OCI-M2 (cell line): Measurements from ENCODE around the gene AP1M1.
"Not testable (repeated sequence)": the region's sequence is repeated elsewhere in the genome, so short reads cannot be mapped to it uniquely, and the experiment has no call there.

ENCODE experiments used
- DNase-seq: peaks from one replicate; lab custom pipeline; 2025; ENCODE audit not compliant: unreplicated experiment; lab: John Stamatoyannopoulos, UW

AP1M1 gene

DNA sequence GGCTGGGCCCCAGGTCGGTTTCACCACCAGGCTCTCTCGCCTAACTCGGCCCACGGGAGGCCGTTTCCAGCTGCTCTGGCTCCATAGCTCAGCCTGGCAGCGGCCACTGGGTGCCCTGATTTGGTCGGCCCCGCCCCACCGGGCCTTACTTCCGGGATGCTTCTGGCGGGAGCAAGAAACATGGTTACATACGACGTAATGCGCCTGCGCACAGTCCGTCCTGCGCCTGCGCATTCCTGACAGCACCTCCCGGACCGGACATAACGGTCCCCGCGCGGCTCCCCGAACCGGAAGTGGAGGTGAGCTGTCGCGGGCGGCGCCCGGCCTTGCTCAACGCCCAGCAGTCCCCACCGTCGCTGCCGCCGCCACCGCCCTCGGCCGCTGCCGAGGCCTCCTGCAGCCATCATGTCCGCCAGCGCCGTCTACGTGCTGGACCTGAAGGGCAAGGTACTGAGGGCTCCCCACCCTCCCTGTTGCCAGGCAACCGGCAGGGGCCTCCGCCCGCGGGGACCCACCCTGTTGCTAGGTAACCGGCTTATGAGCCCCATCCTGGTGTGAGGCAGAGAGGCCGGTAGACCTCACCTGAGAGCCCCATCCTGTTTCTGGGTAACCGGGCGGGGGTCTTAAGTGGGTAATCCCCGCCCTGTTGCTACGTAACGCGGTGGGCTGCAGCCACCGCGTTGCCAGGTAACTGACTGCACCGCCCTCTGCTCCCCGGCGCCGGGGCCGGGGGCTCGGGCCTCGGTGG is at the start of gene AP1M1:
Gene AP1M1, plus strand, starts transcription at position 290 of the 748 bp plus-strand sequence. Its CDS starts 116 bp downstream, at position 406.
- DNase-seq = peak; percentile 99

DNA sequence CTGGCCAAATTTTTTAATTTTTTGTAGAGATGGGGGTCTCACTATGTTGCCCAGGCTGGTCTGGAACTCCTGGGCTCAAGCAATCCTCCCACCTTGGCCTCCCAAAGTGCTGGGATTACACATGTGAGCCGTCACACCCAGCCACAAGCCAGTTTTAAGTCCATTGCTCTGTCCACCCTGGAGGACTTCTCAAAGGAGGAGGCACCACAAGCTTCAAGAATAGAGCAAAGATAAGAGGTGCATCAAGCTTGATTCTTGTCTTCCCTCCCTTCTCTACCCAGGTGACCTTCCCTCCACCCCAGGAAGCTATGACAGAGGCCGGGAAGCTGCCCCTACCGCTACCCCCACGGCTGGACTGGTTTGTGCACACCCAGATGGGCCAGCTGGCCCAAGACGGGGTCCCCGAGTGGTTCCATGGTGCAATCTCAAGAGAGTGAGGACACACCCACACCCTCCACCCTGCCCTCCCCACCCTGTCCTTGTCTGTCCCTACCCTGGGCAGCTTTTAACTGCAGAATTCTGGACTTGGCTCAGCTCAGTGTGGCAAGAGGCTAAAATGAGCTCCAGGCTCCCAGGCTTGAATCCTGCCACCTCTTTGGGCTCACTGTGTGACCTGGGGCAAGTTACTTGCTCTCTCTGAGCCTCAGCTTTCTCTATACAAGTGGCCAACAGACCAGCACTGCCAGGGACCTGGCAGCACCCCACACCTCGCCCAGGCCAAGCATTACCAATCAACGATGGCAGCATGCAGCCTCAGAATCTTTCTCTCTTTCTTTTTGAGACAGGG is 49.1 kb upstream of the AP1M1 start:
- DNase-seq = no peak

DNA sequence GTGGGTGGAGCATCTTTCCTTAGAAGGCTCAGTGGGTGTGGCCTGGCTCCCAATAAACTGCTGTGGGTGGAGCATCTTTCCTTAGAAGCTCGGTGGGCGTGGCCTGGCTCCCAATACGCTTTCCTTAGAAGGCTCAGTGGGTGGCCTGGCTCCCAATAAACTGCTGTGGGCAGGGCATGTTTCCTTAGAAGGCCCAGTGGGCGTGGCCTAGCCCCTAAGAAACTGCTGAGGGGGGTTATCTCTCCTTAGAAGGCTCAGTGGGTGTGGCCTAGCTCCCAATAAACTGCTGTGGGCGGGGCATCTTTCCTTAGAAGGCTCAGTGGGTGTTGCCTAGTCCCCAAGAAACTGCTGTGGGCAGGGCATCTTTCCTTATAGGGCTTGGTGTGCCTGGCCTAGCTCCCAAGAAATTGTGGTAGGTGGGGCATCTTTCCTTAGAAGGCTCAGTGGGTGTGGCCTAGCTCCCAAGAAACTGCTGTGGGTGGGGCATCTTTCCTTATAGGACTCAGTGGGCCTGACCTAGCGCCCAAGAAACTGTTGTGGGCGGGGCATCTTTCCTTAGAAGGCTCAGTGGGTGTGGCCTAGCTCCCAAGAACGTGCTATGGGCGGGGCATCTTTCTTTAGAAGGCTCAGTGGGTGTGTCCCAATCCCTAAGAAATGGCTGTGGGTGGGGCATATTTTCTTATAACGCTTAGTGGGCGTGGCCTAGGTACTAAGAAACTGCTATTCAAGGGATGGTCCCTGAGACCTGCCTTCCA is 44.0 kb upstream of the AP1M1 start:
- DNase-seq = no peak

DNA sequence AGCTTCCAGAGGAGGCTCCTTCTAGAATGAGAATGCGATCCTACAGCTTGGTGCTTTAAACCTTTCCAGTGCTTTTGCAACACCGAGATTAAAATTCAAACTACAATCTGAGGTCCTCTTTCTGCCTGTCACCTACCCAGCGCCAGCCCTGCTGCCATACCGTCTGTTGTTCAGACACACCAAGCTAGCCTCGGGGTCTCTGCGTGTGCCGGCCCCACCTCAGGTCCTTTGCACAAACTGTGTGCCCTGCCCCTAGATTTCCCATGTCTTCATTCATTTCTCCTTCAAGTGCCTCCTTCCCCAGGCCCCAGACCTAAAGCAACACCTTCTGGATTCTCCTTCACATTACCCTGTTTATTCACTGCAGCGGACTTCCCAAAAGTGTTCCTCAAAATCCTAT is 43.2 kb upstream of the AP1M1 start:
- no peak for DNase-seq

DNA sequence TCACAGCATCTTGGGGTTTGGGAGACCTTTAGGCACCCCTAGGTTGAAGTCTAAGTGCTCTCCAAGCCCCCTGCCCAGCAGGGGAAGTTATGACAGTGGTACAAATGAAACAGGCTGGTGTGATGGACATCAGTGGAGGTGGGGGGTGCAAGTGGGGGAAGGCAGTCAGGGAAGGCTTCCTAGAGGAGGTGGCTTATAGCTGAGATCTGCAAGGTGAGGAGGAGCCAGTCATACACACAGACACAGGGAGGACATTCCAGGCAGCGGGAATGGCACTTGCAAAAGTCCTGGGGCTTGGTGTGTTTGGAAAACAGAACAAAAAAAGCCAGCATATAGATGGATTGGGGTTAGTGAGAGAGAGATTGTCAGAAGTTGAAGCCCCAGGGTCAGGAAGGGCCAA is 42.6 kb upstream of the AP1M1 start:
- DNase-seq = no peak

DNA sequence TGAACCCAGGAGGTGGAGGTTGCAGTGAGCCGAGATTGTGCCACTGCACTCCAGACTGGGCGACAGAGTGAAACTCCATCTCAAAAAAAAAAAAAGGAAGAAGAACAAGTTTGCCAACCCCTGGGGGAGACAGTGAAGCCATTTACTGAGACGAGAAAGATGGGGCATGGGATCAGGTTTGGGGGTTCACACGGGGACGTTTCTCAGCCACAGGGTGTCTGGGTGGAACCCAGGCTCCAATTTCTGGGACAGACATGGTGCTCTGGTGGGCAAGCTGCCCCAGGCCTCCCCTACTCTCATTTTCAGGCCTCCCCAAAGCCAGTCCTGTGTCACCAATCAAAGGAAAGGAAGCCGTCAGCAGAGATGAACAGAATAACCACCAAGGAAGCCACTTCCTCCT is 40.8 kb upstream of the AP1M1 start:
- no peak for DNase-seq

DNA sequence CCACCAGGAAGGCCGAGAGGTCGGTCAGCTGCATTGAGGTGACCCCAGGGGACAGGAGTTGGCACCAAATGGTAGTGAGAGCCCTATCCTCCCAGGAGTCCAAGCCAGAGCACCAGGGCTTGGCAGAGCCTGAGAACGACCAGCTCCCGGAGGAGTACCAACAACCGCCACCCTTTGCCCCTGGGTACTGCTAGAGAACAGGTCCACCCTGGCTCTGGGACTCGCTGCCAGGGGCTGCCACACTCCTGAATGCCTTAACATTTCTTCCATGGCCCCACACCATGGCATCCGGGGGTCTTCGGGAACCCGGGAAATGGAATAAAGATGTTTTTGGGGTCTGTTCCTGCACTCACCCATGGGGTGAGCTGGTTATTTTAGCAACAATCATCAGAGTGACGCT is 40.1 kb upstream of the AP1M1 start:
- DNase-seq = no peak

DNA sequence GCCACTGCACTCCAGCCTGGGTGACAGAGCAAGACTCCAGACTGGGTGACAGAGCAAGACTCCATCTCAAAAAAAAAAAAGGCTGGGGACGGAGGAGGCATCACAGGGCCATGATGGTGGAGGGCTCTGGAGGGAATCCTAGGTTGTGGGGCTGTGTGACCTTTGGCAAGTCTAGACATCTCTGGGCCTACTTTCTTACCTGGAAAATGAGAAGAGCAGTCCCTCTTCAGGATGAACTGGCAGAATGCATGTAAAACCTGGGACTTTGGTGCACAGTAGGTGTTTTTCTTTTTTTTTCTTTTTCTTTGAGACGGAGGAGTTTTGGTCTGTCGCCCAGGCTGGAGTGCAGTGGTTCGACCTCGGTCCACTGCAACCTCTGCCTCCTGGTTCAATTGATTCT is 38.1 kb upstream of the AP1M1 start:
- DNase-seq = no peak

DNA sequence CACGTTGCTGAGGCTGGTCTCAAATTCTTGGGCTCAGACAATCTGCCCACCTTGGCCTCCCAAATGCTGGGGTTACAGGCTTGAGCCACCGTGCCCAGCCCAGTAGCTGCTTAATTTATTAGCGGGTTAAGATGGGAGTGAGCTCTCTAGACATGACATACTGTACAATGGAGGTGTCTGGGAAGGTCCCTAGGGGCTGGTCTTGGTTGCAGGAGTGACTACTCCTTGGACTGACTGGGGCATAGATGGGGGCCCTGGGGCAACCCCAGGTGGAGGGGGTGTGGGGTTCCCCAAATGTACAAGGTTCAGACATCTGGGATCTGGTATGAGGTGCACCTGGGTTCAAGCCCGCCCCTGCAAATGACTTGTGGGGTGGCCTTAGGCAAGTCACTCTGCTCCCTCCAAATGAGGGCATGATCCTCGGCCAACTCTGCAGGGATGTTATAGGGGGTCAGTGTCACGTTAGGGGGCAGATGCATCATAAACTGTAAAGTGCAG is 37.2 kb upstream of the AP1M1 start:
- no peak for DNase-seq

DNA sequence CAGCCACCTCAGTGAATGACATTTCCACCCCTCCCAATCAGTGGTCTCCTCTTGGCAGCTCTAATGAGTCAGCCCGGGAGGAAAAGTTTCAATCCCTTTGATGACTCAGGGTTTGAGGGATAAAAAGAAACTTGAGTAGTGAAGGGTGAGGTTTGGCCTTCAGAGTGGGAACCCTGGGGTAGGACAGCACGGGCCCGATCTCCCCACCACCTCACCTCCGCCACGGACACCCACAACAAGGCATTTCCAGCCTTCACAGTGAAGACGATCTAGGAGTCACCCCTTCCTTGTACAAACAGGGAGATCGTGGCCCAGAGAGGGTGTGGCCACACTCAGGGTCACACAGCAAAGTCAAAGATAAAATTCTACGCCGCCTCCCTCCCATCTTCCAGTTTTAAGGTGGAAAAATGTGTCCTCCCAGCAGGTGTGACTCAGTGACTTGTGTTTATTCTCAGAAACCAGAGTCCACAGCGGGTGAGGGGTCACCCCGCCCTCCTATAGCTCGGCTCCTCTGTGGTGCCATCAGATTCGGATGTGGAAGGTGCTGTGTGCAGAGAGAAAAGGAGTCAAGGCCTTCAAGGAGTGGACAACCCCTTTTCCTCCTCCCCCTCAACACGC is 36.7 kb upstream of the AP1M1 start:
- no peak for DNase-seq

DNA sequence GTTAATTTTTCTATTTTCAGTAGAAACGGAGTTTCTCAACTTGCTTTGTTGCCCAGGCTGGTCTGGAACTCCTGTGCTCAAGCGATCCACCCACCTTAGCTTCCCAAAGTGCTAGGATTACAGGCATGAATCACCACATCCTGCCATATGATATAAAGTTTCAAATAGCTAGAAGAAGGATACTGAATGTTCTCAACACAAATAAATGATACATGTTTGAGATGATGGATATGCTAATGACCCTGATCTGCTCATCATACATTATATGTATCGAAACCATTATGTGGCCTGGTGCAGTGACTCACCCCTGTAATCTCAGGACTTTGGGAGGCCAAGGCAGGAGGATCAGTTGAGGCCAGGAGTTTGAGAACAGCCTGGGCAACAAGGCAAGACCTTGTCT is 35.9 kb upstream of the AP1M1 start:
- no peak for DNase-seq

DNA sequence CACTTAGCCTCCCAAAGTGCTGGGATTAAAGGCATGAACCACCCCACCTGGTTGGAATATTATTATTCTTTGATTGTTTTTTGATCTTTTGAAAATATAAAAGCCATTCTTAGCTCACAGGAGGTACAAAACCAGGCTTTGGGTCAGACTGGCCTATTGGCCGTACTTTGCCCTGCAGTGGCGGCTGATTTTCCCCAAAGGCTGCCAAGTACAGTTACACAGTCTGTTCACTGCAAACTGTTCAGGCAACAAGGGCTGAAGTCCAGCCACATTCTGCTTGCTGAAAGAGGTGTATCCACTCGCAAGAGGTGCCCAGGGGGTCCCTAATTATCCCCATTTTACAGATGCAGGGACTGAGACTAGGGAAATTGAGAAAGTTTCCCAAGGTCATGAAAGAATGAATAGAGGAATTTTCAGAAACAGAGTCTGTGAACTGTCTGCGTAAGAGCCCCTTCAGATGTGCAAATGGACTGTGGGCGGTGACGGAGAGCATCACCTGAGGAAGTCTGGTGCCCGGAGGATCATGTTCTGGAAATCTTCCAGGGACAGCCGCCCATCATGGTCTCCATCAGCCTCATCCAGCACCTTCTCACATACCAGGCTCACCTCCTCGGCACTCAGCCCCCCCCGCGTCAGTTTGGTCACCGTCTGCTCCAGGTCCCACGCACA is 33.4 kb upstream of the AP1M1 start:
- no peak for DNase-seq

DNA sequence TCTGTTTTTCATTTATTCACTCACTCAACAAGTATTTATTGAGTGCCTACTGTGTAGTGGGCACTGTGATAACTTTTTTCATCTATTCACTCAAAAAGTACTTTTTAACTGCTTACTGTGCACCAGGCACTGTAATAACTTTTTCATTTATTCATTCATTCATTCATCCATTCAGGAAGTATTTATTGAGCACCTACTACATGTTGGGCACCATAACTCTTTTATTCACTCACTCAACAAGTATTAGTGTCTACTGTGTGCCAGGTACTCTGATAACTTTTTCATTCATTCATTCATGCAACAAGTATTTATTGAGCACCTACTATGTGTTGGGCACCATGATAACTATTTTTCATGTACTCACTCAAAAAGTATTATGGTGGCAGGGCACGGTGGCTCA is 31.3 kb upstream of the AP1M1 start:
- DNase-seq = no peak

DNA sequence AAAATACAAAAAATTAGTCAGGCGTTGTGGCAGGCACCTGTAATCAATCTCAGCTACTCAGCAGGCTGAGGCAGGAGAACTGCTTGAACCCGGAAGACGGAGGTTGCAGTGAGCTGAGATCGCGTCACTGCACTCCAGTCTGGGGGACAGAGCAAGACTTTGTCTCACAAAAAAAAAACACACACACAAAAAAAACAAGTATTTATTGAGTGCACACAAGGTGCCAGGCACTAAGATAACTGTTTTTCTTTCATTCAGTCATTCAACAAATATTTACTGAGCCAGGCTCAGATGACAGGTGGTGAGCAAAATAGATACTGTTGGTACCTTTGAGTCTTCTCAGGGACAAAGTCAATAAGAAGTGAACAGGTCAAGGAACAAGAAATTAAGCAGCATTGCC is 30.7 kb upstream of the AP1M1 start:
- no peak for DNase-seq

DNA sequence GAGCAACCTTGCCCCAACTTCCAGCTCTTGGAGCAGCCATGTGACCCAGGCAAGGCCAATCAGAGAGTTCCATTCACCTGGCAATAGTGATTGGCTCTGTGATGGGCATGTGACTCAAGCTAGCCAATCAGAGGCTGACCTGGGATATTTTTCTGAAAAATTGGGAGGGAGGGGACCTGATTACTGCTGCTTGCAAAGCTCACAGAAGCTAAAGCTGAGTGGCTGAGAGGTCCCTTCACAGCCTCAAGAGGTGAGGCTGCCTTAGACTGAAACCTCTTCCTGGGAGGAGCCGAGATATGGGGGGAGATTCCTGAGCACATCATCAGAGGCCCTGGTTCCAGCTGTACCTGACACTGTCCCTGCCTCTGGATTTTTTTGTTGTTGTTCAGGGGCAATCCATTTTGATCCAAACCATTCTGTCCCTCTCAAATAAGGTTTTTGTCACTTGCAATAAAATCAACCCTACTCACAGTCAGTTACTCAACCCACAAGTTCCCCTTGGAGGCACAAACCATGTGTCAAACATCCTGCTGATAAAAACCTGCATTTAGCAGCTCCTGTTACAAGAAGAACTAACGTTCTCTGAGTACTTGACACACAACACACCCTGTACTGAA is 29.1 kb upstream of the AP1M1 start:
- peak; percentile 63 for DNase-seq

DNA sequence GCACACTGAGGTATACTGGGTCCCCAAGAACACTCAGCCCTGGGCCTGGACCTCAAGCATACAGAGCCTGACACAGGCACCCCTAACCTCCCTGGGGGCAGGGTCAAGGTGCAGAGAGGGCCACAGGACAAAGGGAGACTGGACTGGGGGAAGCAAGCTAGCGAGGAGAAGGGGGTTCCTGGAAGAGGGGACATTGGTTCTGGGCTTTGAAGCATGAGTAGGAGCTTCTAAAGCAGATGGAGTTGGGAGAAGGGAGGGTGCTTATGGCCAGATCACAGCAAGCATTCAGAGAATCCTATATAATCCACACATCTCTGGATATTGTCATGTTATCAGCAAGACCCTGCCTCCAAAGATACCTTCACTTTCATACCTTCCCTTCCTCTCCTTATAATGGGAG is 27.6 kb upstream of the AP1M1 start:
- DNase-seq = no peak

DNA sequence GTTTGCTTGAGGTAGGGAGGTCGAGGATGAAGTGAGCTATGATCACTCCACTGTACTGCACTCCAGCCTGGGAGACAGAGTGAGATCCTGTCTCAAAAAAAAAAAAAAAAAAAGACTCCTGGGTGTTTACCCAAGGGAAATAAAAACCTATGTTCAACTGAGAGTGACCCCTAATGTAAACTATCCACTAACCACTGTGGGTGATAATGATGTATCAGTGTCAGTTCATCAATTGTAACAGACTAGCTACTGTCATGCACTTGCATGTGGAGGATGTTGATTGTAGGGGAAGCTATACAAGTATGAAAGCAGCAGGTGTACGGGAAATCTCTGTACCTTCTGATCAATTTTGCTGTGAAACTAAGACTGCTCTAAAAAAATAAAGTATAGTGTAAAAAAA is 21.8 kb upstream of the AP1M1 start:
- no peak for DNase-seq

DNA sequence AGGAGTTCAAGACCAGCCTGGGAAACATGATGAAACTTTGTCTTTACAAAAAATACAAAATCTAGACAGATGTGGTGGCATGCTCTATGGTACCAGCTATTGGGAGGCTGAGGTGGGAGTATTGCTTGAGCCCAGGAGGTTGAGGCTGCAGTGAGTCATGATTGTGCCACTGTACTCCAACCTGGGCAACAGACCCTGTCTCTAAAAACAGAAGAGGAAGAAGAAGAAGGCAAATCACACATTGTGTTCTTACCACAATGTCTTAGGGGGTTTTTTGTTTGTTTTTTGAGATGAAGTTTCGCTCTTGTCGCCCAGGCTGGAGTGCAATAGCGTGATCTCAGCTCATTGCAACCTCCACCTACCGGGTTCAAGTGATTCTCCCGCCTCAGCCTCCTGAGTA is 18.8 kb upstream of the AP1M1 start:
- DNase-seq = not testable (repeated sequence)

DNA sequence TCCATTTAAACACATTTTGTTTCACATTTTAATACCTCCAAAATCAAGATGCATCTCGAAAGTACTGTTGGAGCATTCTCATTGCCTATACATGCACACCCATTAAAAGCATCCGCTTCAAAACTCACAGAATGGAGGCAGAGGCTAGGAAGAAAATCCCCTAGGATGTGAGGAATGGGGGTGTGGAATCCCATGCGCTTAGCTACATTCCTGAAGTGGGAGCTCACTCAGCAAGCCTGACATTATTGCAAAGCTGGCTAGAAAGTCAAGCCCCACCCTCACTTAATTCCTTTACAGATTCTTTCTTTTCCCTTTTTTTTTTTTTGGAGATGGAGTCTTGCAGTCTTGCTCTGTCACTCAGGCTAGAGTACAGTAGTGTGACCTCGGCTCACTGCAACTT is 17.1 kb upstream of the AP1M1 start:
- DNase-seq = no peak

DNA sequence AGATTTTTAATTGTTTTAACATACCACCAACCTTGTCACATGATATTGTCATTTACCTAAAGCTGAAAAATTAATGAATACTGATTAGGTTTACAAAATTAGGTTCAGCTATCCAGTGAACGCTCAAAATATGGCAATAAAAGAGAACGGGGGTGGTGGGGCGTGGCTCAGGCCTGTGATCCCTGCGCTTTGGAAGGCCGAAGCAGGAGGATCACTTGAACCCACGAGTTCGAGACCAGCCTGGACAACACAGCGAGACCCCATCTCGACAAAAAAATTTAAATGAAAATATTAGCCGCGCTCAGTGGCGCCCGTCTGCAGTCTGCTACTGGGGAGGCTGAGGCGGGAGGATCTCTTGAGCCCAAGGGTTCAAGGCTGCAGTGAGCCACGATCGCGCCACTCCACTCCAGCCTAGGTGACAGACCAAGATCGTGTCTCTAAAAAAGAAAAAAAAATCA is 13.0 kb upstream of the AP1M1 start:
- no peak for DNase-seq
